B cell (primary cell): ENCODE measurements around the gene EIF3D.

Experiments
- EZH2 ChIP-seq: IDR thresholded peaks from 2 replicates; pipeline ENCODE4 v1.6.1; 2012; ENCODE audit warnings: borderline replicate concordance, low read depth, mild to moderate bottlenecking, moderate library complexity, low read length; ENCODE audit not compliant: insufficient read depth, poor library complexity, severe bottlenecking
- TF ChIP-seq, protein P1 (sequence below): fragments of 200-600 bp; IDR thresholded peaks from one replicate; pipeline ENCODE4 v1.8.0; 2022; ENCODE audit warnings: antibody characterized with exemption, mild to moderate bottlenecking

DNA sequence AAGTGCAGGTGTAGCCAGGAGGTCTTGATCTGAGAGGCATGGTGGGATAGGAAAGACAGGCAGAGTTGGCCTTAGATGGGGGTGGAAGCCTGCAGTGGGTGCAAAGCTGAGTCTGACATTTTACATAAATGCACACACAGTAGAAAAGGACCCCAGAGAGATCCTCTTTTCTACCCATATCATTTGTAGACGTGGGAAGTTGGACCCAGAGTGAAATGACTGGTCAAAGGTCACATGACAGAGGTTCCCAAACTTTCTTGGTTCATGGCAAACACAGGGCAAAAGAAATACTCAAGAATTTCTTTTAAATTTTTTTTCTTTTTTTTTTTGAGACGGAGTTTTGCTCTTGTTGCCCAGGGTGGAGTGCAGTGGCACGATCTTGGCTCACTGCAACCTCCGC, 16.0 kb downstream of the EIF3D start:
- TF ChIP-seq, protein P1, sequence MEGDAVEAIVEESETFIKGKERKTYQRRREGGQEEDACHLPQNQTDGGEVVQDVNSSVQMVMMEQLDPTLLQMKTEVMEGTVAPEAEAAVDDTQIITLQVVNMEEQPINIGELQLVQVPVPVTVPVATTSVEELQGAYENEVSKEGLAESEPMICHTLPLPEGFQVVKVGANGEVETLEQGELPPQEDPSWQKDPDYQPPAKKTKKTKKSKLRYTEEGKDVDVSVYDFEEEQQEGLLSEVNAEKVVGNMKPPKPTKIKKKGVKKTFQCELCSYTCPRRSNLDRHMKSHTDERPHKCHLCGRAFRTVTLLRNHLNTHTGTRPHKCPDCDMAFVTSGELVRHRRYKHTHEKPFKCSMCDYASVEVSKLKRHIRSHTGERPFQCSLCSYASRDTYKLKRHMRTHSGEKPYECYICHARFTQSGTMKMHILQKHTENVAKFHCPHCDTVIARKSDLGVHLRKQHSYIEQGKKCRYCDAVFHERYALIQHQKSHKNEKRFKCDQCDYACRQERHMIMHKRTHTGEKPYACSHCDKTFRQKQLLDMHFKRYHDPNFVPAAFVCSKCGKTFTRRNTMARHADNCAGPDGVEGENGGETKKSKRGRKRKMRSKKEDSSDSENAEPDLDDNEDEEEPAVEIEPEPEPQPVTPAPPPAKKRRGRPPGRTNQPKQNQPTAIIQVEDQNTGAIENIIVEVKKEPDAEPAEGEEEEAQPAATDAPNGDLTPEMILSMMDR, result no peak
- TF ChIP-seq EZH2, result no peak
